K562 (cell line): ENCODE measurements around the gene PPP1R14B. TPM values are rescaled to one million over a fixed set of nuclear protein-coding genes. Genes with fewer than 3 reads are reported as not detected.
A peak's percentile ranks its signal among the peaks of the same experiment; 100 is the strongest.

Source experiments
- ATF6 ChIP-seq: sonication (generic); formaldehyde crosslinking; IDR thresholded peaks from 2 replicates; pipeline ENCODE4 v1.4.0; 2020; ENCODE audit warnings: mild to moderate bottlenecking, missing genetic modification reagents
- CBX1 ChIP-seq: sonication (generic); IDR thresholded peaks from 2 replicates; pipeline ENCODE4 v1.6.1; 2016; ENCODE audit warnings: antibody characterized with exemption, low read depth, mild to moderate bottlenecking
- E2F3 ChIP-seq: fragments of 250-450 bp; sonication (Bioruptor Pico); IDR thresholded peaks from 2 replicates; pipeline ENCODE4 v1.4.0; 2020; ENCODE audit warnings: mild to moderate bottlenecking
- ID3 ChIP-seq, 2 experiments: fragments of 250-450 bp in 1 of 2; fragments of 450-650 bp in 1 of 2; sonication (Bioruptor Pico) in 1 of 2; IDR thresholded peaks; 2 replicates each; pipeline versions ENCODE4 v1.6.1 to v1.8.0; 2016 to 2021; ENCODE audit warnings: mild to moderate bottlenecking in 2 of 2, moderate library complexity in 2 of 2, missing compliant biosample characterization in 1 of 2, missing genetic modification characterization in 1 of 2
- ILK ChIP-seq: fragments of 450-650 bp; IDR thresholded peaks from 2 replicates; pipeline ENCODE4 v1.6.1; 2016; ENCODE audit warnings: missing genetic modification characterization, low read depth, mild to moderate bottlenecking, missing compliant biosample characterization, moderate library complexity, borderline replicate concordance
- MCM5 ChIP-seq: fragments of 450-650 bp; IDR thresholded peaks from 2 replicates; pipeline ENCODE4 v1.6.1; 2016; ENCODE audit warnings: low read depth
- MITF ChIP-seq: IDR thresholded peaks from 2 replicates; pipeline ENCODE4 v1.6.1; 2014; ENCODE audit warnings: antibody characterized with exemption
- SMAD2 ChIP-seq: fragments of 150-350 bp; IDR thresholded peaks from 2 replicates; pipeline ENCODE4 v1.6.1; 2014; ENCODE audit warnings: low read depth, mild to moderate bottlenecking, low read length
- TBL1XR1 ChIP-seq, 2 experiments: IDR thresholded peaks; 2 replicates each; pipeline ENCODE4 v1.6.1; 2012; ENCODE audit warnings: improper control_type of control experiment in 2 of 2, low read length in 2 of 2, mild to moderate bottlenecking in 1 of 2
- TFAP4 ChIP-seq: sonication (generic); formaldehyde crosslinking; IDR thresholded peaks from 2 replicates; pipeline ENCODE4 v1.8.0; 2022; ENCODE audit warnings: missing genetic modification reagents, mild to moderate bottlenecking, moderate library complexity, borderline replicate concordance
- THRAP3 ChIP-seq: fragments of 450-650 bp; IDR thresholded peaks from 2 replicates; pipeline ENCODE4 v1.6.1; 2016; ENCODE audit warnings: mild to moderate bottlenecking, inconsistent platforms, borderline replicate concordance
- ZFP91 ChIP-seq: sonication (generic); formaldehyde crosslinking; IDR thresholded peaks from 2 replicates; pipeline ENCODE4 v1.8.0; 2022; ENCODE audit warnings: mild to moderate bottlenecking, missing genetic modification reagents
- ZNF121 ChIP-seq: sonication (generic); formaldehyde crosslinking; conservative IDR thresholded peaks from 2 replicates; pipeline ENCODE4 v1.8.0; 2022; ENCODE audit warnings: missing genetic modification reagents
- ZNF282 ChIP-seq: sonication (generic); formaldehyde crosslinking; IDR thresholded peaks from 2 replicates; pipeline ENCODE4 v1.8.1; 2023; ENCODE audit warnings: missing genetic modification reagents
- polyA plus RNA-seq, 8 experiments: library from polyadenylated mRNA; depleted of rRNA in 4 of 8; stranded (reverse) in 5 of 8; unstranded in 3 of 8; fragments of >200 nt; fragmentation: Nextera tagmentation in 2 of 8; fragmentation: Illumina TruSeq in 1 of 8; extraction: Ambion mirVana in 2 of 8; extraction: Trizol in 1 of 8; gene quantifications; 2 replicates each; pipeline versions ENCODE4 v1.2.1 to v1.2.3, GENCODE V29; 2011 to 2014; ENCODE audit warnings: inconsistent platforms in 1 of 8, missing spikeins in 1 of 8
- total RNA-seq, 7 experiments: library from RNA; depleted of rRNA in 6 of 7; stranded (reverse); fragments of >200 nt in 6 of 7; fragmentation: Illumina TruSeq in 2 of 7; extraction: Trizol in 2 of 7; gene quantifications; 2 replicates each; pipeline versions ENCODE4 v1.2.1 to v1.2.3, GENCODE V29; 2011 to 2021; ENCODE audit warnings: low replicate concordance in 1 of 7
- TF ChIP-seq, protein P1 (sequence below): sonication (generic); formaldehyde crosslinking; IDR thresholded peaks from 2 replicates; pipeline ENCODE4 v1.8.0; 2022; ENCODE audit warnings: mild to moderate bottlenecking, missing genetic modification reagents

PPP1R14B gene
- total and polyA plus RNA-seq, 9 of the 15 experiments (the other 6 are each of a cell fraction or from before 2014, with no cell fraction given) = 7.7 to 566 (median 212) TPM

DNA sequence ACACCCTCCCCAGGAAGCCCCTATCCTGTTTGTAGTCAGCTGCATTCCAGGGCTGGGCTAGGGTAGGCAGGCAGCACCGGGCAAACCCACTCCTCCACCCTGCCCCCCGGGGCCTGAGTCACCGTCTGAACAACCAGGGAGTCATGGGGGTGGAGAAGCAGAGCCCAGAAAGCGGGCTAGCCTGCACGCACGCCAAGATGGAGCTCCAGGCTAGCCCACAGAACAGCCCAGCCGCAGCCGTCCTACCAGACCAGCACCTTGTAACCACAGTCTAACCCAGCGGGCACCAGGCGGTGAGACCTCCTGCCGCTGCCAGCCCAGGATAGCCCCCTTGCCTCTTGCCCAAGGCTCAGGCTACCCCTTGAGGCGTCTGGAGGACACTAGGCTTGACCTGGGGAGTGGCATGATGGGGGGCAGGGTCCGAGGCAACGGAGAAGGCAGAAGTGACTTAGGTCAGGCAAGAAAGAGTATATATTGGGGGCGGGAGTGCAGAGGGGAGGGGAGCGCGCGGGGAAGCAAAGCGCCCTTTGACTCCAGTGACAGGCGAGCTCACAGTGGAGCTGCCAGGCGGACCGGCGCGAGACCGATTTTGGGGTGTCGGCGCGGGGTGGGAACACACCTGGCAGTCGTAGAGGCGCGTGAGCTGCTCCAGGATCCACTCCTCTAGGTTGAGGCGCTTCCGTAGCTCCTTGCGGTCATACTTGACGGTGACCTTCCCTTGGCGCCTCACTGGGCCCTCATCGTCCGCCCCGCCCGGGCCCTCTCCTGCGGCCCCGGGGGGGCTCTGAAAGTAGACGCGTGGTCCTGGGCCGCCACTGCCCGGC, 734 bp downstream of the PPP1R14B start (continued):
- no peak for TF ChIP-seq ID3 (CRISPR knock-in tag; IDR thresholded peaks at IDR 0.05)
- no peak for TF ChIP-seq ID3 (tag; IDR thresholded peaks at IDR 0.05)
- no peak for TF ChIP-seq ZNF121 (CRISPR knock-in tag)
- TF ChIP-seq ILK = no peak
- TF ChIP-seq ATF6 = peak; percentile 72; the same call in 1 of the 2 replicates
- peak; percentile 65; the same call in 1 of the 2 replicates for TF ChIP-seq TFAP4 (CRISPR knock-in tag)
- no peak for TF ChIP-seq ZNF282
- TF ChIP-seq, protein P1, sequence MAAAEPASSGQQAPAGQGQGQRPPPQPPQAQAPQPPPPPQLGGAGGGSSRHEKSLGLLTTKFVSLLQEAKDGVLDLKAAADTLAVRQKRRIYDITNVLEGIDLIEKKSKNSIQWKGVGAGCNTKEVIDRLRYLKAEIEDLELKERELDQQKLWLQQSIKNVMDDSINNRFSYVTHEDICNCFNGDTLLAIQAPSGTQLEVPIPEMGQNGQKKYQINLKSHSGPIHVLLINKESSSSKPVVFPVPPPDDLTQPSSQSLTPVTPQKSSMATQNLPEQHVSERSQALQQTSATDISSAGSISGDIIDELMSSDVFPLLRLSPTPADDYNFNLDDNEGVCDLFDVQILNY = no peak
- peak; percentile 38; the same call in 1 of the 2 replicates for TF ChIP-seq ZFP91 (CRISPR knock-in tag)
- TF ChIP-seq MITF = 0 out of 2 replicates have a peak, but pooled peaks have one; percentile 31
- no peak for TF ChIP-seq E2F3 (CRISPR knock-in tag)
- no peak for TF ChIP-seq THRAP3
- TF ChIP-seq TBL1XR1 (IDR thresholded peaks at IDR 0.05; ENCODE audit: low read length in 2 of 2) = no peak
- no peak for TF ChIP-seq MCM5
- TF ChIP-seq SMAD2 = no peak
- no peak for TF ChIP-seq CBX1
- TF ChIP-seq, all 486 proteins: peak for 93
